Measurements from ENCODE around the gene POU2AF2.

Gene POU2AF2

GRCh38 chr11:111299101-111300026 is 53.8 kb downstream of the POU2AF2 start:
- DNase-seq (ENCODE audit: low spot score): peak; percentile 75
- TF ChIP-seq CTCF (IDR thresholded peaks at IDR 0.05; ENCODE audit: extremely low read depth, insufficient read depth, missing control alignments): peak; percentile 48
- in situ Hi-C loops (cut with MboI; ENCODE audit: low pct_unique_long_range_greater_than_20kb, low sequenced_read_pairs, unreplicated experiment): no loop called here

DNA sequence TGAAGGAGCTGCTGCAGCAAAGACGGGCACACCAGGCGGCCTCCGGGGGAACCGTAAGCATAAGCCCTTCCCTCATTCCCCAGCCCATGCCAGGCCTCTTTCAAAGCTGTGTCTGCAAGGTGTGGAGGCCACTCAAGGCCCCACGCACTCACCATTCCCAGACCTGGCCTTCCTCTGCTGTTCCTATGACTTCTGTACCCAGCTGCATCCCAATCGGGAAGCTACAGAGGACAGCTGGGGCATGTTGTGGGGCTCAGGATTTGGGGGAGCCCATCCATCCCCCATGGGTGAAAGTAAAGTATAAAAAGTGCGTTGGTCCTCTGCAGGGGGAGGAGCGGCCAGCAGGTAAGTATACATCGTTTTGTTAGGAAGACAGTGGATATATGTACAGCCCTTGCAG is 55.0 kb downstream of the POU2AF2 start:
- DNase-seq (ENCODE audit: low spot score): no peak
- in situ Hi-C loops (cut with MboI; ENCODE audit: low pct_unique_long_range_greater_than_20kb, low sequenced_read_pairs, unreplicated experiment): no loop called here
- no peak for TF ChIP-seq CTCF (IDR thresholded peaks at IDR 0.05; ENCODE audit: extremely low read depth, insufficient read depth, missing control alignments)

DNA sequence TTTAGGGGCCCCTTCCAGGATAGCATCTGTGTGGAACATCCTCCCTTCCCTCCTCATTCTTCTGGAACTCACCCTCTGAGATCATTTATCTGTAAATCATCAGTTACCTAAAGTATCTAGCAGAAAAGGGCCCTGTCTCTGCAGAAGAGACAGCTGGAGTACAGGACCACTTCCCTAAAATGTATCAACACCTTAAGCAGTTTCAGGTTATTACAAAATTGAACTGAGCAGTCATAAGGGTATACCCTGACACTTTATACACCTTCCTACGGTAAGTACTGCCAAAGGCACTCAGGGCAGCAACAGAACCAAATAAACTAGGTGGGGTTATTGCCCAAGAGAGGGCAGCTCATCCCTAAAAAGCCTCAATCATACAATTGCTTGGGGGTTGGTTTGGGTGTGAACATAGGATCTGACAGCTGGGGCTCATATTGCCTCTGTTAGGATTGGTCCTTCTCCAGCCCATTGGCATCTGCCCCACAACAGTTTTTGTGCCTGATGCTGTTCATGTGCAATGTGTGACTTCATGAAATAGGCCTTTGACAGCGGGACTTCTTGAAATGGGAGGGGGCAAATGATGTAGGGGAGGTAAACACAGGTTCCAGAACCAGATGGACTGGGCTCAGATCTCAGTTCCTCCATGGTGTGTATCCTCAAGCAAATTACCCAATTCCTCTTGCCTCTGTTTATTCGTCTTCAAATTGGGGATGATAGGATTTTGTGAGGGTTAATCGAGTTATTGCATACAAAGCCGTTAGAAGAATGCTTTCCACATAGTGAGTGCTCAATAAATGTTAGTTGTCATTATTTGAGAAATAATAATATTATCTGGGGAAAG is 55.7 kb downstream of the POU2AF2 start:
- DNase-seq (ENCODE audit: low spot score): no peak
- in situ Hi-C loops (cut with MboI; ENCODE audit: low pct_unique_long_range_greater_than_20kb, low sequenced_read_pairs, unreplicated experiment): no loop called here
- TF ChIP-seq CTCF (IDR thresholded peaks at IDR 0.05; ENCODE audit: extremely low read depth, insufficient read depth, missing control alignments): no peak

DNA sequence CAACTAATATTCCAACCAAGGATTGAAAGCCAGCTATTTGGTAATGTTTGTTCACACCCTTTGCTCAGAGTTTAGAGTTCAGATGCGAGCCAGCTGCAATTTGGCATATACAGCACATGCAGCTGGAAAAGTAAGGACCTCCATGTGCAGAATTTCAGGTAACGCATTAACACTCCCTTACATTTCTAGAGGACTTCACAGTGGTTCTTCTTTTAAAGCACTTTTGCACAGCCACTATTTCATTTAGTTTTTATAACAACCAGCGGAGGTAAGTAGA is 56.3 kb downstream of the POU2AF2 start:
- in situ Hi-C loops (cut with MboI; ENCODE audit: low pct_unique_long_range_greater_than_20kb, low sequenced_read_pairs, unreplicated experiment): no loop called here
- DNase-seq (ENCODE audit: low spot score): no peak
- TF ChIP-seq CTCF (IDR thresholded peaks at IDR 0.05; ENCODE audit: extremely low read depth, insufficient read depth, missing control alignments): no peak

DNA sequence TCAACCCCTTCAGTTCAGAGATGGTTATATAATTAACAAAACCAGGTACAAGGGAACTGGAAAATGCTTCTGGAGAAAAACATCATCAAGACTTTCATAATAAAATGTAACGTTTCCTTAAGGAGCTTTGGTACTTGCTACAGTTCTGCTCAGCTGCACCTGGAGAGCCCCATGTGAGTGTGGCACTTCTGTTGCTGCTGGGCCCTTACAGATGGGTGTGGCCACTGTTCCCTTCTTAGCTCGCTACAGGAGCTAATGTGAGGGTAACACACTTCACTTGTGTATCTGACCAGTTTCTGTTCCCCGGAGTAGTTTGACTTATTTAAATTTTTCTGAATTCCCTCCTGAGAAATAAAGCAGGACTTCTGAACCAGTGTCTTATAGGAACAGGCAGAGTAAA is 56.8 kb downstream of the POU2AF2 start:
- no peak for TF ChIP-seq CTCF (IDR thresholded peaks at IDR 0.05; ENCODE audit: extremely low read depth, insufficient read depth, missing control alignments)
- no peak for DNase-seq (ENCODE audit: low spot score)
- in situ Hi-C loops (cut with MboI; ENCODE audit: low pct_unique_long_range_greater_than_20kb, low sequenced_read_pairs, unreplicated experiment): no loop called here

DNA sequence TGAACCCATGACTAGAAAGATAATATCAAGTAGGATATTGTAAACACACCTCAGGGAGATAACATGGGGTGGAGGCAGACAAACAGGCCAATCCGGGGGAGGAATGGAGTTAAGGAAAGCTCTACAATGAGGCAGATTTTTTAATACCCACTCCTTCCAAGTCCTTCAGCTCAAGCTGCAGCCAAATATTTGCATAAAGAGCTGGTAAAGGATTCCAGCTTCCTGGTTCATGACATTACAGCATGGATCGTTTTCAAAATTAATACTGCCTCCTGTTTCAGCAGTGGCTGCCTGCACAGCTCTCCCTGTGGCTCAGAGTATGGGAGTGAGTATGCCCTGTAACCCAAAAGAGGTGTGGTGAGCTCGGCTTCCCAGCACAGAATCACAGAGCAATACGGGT is 57.9 kb downstream of the POU2AF2 start:
- TF ChIP-seq CTCF (IDR thresholded peaks at IDR 0.05; ENCODE audit: extremely low read depth, insufficient read depth, missing control alignments): no peak
- in situ Hi-C loops (cut with MboI; ENCODE audit: low pct_unique_long_range_greater_than_20kb, low sequenced_read_pairs, unreplicated experiment): no loop called here
- DNase-seq (ENCODE audit: low spot score): no peak

All from GM13977 (cell line).